AG10803 (cell line): Measurements from ENCODE around the gene BCL6.
A peak's percentile ranks its signal among the peaks of the same experiment; 100 is the strongest.

Source experiments
- DNase-seq: peaks from one replicate; pipeline ENCODE4 v3.0.0; 2010; ENCODE audit warnings: low read depth
- H3K4me3 ChIP-seq: 2 replicates; pipeline ENCODE4 v1.5.1; 2011; ENCODE audit warnings: mild to moderate bottlenecking, low read length, control low read depth
- CTCF ChIP-seq: conservative IDR thresholded peaks from 2 replicates; pipeline ENCODE4 v1.5.1; 2011; ENCODE audit warnings: mild to moderate bottlenecking, low read length, control low read depth, inconsistent platforms

Gene BCL6

GRCh38 chr3:187741403-187742350 is 3.6 kb downstream of the BCL6 start:
- peak overlapping the region; percentile 98 for H3K4me3 ChIP-seq
- TF ChIP-seq CTCF = peak; percentile 82
- peak; percentile 82 for DNase-seq

DNA sequence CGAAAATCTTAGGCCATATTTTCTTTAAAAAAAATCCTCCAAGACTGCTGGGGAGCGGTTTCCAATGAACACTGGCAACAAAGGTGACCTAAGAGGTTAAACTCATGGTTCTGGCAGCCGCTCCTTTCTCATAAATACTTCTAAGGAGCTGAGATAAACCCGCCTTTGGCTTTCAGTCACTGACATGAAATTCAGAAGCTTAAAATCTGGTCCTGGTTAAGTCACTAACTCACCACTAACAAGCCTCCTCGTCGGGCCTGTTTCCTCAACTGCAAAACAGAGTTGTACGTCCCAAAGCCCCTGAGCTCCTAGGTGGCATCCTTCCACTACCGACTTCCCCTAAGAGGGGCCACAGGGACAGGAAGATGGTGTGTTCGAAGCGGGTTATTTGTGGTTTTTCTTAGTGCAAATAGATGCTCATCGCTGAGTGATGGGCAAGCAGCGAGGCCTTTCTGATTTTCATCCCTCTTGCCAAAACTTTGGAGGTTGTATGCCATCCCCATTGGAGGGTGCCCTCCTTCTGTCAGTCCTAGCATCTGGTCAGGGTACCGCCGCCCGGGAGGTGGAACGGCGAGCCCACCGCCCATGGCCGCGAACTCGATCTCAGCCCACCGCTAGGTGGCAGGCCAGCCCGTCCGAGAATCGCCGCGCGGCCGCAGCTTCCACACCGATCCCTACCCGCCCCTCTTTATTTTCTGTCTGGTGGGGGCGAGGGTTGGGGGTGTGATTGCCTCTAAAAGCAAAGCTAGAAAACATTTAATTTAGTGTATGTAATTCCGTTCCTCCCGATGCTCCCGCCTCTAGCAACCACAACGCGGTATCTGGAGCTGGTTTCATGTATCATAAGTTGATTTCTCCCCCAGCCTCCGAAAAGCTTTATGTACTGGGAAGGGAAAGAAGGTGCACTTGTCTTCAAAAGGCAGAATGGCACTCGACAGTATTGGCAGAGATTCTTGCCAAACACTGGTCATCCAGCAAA is 4.6 kb downstream of the BCL6 start:
- peak; percentile 67 for TF ChIP-seq CTCF
- peak overlapping the region; percentile 98 for H3K4me3 ChIP-seq
- DNase-seq = peak; percentile 95

DNA sequence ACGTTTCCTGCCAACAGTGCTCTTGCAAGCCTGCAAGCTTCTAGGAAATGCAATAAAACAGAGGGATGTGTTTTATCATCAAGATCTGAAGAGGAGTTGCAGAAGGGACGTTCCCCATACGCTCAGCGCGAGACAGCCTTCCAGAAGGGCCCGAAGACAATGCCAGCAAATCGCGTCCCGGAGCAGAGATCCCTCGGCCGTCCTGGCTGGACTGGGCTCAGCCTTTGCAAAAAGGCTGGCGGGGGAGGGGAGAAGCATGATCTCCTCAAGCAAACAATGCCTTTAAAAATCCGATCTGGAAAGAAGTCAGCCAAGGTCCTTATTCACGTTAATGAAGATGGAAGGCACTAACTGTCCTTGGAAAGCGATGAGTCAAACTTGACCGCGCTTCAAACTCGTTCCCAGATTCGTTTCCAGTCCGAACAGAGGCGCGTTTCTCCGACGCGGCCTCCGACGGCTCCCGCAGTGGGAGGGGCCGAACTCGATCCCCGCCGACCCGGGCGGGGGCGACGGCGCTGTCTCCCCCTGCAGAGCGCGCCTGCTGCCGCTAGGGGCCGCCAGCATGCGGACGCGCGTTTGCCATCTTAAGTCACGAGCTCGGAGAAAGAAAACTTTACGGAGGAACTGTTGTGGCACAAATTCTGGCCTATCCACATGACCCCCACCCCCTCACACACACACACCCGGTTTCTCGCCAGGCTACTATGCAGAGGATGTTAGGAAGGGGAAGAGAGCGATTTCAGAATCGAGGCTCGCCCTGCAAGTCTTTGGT is 5.5 kb downstream of the BCL6 start:
- H3K4me3 ChIP-seq = peak overlapping the region; percentile 98
- peak; percentile 70 for TF ChIP-seq CTCF
- DNase-seq = peak; percentile 90

GRCh38 chr3:187739094-187739560 is 6.1 kb downstream of the BCL6 start:
- TF ChIP-seq CTCF = no peak
- DNase-seq = no peak
- peak overlapping the region; percentile 98 for H3K4me3 ChIP-seq

GRCh38 chr3:187738331-187739093 is 6.8 kb downstream of the BCL6 start:
- DNase-seq = peak; percentile 90
- peak overlapping the region; percentile 98 for H3K4me3 ChIP-seq
- peak; percentile 90 for TF ChIP-seq CTCF

DNA sequence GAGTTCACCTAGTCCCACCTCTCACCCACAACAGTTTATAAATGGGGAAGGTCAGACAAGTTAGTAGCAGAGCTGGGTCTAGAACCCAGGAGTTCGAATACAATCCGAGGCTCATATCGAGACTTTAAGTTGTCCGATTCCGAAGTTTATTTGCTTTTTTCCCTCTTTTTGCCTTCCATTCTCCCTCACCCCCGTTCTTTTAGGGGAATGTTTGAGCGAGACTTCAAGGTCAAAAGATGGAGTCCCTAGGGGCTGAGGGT is 7.3 kb downstream of the BCL6 start:
- H3K4me3 ChIP-seq = peak overlapping the region; percentile 98
- no peak for DNase-seq
- no peak for TF ChIP-seq CTCF
